Fibroblast of skin of abdomen (primary cell): ENCODE results near the gene TTC39B.
"Not testable (repeated sequence)": the region's sequence is repeated elsewhere in the genome, so short reads cannot be mapped to it uniquely, and the experiment has no call there.

Experiments
- DNase-seq: peaks from one replicate; pipeline ENCODE4 v3.0.0-alpha.2; 2013

The TTC39B gene

DNA sequence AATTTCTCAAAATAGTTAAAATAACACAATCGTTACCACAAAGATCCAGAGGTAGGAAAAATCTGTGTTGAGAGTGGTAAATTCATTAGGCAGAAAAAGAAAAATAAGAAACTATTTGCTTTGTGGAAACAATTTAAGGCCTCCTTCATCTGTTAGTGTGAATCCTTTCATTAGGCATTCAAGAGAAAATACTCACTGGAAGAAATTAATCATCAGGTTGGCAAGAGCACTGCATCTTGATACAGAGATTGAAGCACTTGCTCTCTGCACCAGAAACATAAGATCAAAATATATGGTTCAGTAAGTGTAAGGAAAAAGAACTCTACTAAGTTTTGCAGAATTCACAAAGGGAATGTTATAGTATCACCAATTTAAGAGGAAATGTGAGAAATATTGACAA, 44.4 kb downstream of the TTC39B start:
- no peak for DNase-seq

DNA sequence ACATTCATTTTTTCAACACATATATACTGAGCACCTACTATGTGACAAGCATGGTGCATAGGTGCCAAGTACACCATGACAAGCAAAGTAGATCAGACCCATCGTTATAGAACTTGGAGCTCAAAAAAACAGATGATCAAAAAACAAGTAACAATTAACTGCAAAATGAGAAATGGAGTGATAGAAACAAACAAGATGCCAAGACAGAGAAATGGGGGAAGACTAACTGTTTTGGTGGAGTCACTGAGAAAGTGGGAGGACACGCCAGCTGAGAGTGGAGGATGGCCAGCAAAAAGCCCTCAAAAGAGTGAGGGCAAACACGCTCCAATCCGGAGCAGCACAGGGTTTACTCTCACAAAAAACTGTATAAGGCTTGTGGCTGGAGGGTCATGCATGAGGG, 50.6 kb downstream of the TTC39B start:
- DNase-seq = no peak

DNA sequence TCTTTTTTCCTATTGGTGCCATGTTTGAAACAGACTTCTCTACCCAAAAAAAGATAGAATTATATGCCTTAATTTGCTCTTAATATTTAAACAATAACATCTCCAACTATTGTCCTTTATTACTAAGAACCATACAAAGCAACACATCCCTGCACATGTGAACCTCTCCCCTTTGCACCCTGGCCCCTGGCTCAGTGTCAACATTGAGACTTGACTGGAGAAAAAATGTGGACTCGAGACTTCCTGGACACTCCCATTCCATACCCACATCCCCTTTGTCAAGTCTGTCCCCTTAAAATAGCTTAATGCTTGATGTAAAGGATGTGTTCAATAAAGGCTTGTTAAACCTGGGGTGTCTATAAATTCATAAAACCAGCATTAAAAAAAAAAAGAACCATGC, 53.2 kb downstream of the TTC39B start:
- no peak for DNase-seq

DNA sequence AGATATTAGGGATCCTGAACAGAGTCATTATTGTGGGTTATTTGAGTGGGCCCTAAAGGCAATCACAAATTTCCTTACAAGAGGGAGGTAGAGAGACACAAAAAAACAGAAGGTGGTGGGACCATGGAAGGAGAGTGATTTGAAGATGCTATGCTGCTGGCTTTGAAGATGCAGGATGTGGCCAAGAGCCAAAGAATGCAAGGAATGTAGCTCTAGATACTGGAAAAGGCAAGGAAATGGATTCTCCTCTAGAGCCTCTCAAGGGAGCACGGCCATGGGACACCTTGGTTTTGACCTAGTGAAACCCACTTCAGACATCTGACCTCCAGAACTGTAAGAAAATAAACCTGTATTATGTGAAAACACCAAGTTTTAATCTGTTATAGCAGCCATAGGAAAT, 53.8 kb downstream of the TTC39B start:
- peak; percentile 68 for DNase-seq

DNA sequence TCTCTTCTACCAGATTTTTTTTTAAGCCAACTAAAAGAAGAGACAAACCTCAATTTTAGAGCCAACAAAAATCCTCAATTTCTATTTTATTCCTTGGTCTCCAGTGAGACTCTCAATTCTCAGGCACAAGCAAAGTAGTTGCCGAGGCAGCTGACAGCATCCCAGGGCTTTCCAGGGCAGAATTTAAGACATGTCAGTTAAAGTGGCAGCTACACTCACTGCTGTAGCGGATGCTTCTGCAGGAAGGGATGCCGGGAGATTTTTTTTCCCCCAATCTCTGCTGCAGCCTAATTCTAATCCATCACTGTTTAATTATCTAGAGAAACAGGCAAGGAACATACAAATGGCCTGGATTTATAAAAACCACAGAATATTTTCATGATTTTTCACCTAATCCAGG, 57.0 kb downstream of the TTC39B start:
- peak; percentile 18 for DNase-seq

DNA sequence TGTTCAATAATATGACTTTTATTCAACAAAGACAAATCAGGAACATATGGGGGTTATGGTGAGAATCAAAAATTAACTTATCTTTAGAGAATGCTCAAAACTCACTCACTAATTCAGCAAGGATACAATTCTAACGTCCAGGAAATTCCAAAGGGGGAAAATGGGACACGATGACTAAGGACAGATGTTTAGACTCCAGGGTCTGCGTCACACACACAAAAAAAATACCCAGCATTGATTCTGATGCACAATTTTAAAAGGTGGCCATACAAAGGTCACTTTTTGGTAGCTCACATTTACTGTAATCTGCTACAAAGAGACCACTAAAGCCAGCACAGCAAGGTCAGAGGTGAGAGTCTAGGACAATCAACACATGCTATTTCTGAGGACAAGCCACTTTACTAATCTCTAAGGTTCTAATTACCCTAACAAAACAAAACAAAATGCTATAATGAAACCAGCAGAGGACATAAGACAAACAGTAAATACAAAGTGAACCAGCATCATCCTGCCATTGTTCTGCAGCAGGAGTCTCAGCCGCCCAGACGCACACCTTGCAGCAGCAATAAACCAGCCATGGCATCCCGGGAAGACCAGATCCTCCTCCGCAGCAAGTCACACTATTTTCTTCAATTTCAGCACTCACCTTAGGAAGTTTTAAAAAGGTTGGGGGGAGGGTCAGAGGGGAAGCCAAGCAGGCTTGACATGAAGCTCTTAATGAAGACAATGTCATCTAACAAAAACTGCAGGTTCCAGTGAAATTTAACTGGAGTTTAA, 57.8 kb downstream of the TTC39B start:
- DNase-seq = peak; percentile 71

DNA sequence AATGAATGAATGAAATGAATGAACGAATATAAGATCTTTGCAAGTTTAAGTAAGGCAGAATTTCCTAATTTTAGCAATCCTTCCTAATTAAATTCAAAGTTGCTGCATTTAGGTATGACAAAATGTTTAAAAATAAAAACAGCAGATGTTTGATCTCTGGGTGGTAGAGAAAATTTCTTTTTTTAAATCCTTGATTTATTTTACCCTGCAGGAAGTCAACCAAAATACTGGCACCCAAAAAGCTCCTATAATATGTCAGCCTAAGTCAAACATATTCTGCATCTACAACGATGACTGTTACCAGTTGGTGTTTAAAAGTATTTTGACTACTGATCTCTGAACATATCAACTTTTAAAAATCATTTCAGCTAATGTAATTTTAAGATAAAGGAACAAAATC, 58.4 kb downstream of the TTC39B start:
- no peak for DNase-seq

DNA sequence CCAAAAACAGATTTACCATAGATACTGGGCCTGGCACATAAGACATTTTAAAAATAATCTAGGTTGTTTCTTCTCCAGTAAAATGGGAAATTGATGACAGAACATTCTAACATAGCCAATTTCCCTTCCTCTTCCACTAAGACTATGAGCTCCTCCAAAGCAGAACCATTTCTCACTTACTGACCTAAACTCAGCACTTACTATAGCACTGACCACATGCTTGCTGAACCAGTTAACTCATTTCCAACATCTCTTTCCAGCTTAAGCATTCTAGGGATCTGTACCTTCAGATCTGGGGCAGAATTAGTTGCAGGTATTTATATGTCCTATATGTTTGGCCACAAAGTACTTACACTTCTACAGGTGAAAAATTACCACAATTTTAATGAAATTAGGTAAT, 58.9 kb downstream of the TTC39B start:
- DNase-seq = no peak

DNA sequence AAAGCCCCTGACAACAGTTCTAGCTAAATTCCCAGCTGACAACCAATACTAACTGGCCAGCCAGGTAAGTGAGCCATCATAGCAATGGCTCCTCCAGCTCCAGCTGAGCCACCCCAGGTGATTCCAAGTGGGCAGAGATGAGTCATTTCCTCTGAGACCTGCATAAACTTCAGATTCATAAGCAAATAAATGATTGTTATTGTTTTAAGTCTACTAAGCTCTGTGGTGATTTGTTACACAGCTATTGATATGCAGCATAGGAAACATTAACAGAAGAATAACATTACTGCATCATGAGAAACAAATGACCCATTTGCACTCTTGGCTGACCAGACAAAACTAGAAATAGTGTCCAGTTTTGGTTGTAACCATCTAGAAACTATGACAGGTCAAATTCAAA, 60.3 kb downstream of the TTC39B start:
- no peak for DNase-seq

DNA sequence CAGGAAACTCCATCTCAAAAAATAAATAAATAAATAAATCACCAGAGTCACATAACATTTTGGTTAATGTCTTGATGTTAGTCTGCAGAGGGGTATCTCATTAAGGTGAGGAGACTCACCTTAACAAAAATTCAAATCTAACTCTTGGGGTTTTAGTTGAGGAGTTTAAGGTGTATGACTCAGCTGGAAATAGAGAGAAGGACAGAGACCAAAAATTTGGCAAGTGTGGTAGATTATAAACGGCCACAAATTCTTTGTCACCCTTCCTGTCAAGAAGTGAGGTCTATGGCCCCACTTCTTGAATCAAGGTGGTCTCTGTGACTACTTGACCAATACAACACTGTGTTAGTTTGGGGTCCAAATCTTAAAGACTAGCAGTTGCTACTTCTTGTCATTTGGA, 60.8 kb downstream of the TTC39B start:
- no peak for DNase-seq

DNA sequence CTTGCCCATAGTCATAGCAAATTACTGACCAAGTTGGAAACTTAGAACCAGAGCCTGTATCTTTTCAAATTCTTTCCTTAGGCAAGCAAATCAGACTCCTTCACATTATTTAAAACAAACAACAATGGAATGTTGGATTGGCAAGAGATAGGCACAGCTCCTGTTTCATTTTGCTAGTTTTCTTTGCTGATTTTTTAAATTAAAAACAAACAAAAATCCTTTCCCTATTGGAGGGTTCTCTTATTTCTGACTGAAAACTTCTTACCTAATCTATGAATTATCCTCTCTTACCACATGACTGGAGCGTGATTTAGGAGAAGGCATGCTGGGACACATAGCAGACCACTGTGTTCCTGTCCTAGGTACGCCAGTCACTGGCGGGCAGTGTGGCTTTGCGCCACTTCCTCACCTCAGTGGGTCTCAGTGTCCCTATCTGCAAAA, 63.0 kb downstream of the TTC39B start:
- peak; percentile 7 for DNase-seq

DNA sequence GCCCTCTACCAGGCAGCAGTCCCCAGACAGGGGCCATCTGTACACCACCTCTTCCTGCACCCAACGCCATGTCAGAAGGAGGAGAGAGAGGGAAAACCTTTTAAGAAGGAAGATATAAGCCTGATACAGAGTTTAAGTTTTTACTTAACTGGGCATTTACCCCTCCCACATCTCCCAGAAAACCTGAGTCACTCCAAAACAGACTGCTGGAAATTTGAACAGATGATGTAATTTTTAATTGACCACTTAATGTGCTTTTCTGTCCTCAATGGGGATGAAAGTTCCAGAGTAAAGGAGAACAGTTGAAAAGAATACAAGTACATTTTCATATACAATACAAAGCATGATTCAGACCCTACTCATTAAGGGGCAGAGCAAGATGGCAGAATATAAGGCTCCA, 63.9 kb downstream of the TTC39B start:
- DNase-seq = peak; percentile 43

DNA sequence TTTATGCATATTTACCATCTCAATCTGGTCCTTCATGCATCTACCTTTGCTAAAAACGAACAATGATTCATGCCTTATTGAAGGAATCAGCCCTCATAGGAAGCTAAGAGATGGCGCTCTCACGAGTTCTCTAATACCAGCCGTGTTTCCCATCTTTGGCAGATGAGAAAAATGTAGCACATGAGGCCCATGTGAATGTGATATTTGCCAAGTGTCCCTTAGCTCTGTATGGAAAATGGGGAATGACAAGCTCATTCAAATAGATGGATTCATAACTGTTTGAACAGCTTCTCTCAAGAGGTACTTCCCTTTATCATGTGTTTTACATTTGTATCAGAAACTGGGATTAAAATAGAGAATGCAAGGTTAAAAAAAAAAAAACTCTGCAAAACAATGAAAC, 66.1 kb downstream of the TTC39B start:
- no peak for DNase-seq

DNA sequence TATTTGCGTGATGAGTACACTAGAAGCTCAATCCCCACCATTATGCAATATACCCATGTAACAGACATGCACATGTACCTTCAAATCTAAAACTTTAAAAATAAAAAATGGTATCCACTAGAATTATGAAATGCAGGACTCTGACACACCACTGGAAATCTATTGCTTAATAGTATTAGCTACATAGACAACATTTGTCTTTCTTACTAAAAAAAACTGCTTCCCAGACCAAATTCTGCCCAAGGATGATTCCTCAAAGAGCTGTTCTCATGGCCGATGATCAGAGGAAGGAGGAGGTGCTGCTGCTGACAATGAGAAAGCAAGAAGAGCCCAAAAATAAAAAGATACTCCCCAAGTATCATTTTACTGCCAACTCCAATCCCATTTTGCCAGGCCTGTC, 67.2 kb downstream of the TTC39B start:
- no peak for DNase-seq

DNA sequence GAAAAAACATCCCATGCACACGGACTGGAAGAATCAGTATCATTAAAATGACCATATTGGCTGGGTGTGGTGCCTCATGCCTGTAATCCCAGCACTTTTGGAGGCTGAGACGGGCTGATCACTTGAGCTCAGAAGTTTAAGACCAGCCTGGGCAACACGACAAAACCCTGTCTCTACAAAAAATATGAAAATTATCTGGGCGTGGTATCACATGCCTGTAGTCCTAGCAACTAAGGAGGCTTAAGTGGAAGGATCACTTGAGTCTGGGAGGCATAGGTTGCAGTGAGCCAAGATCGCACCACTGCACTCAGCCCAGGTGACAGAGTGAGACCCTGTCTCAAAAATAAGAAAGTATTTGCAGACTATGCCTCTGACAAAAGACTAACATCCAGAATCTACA, 68.4 kb downstream of the TTC39B start:
- no peak for DNase-seq

DNA sequence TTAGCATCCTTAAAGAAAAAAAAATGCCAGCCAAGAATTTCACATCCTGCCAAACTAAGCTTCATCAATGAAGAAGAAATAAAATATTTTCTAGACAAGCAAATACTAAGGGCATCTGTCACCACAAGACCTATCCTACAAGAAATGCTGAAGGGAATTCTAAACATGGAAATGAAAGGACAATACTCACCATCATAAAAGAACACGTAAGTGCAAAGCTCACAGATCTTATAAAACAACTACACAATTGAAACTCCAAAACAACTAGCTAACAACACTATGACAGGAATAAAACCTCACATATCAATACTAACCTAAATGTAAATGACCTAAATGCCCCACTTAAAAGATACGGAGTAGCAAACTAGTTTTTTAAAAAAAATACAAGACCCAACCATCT, 71.4 kb downstream of the TTC39B start:
- DNase-seq = no peak

DNA sequence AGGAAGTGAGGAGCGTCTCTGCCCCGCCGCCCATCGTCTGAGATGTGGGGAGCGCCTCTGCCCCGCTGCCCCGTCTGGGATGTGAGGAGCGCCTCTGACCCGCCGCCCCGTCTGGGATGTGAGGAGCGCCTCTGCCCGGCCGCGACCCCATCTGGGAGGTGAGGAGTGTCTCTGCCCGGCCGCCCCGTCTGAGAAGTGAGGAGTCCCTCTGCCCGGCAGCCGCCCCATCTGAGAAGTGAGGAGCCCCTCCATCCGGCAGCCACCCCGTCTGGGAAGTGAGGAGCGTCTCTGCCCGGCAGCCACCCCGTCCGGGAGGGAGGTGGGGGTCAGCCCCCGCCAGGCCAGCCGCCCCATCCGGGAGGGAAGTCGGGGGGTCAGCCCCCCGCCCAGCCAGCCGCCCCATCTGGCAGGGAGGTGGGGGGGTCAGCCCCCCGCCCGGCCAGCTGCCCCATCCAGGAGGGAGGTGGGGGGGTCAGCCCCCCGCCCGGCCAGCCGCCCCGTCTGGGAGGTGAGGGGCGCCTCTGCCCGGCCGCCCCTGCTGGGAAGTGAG, 73.0 kb downstream of the TTC39B start:
- DNase-seq = not testable (repeated sequence)

DNA sequence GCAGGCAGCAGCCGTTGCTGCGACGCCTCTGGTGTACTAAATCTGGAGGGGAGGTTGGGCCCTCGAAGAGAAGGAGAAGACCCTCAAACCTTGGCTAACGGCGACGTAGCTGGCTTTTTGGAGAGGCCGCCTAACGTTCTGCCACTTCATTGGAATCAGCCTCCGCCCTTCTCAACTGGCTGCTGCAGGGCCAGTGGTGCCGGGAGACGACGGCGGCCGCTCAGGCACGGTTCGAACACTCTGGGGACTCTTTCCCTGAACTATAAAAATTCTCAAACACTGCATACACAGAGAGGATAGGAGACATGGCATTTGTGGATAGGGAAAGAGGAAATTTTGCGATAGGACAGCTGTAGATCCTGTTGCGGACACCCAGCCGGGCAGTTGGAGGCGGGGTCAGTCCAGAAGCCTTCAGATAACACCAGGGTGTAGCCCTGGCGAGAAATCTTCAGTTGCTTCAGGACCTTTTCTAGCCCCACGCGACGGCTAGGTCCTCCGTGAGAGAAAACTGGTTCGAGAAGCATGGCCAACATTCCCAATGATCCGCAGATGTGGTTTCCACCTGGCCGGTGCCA, 74.2 kb downstream of the TTC39B start:
- DNase-seq = not testable (repeated sequence)

DNA sequence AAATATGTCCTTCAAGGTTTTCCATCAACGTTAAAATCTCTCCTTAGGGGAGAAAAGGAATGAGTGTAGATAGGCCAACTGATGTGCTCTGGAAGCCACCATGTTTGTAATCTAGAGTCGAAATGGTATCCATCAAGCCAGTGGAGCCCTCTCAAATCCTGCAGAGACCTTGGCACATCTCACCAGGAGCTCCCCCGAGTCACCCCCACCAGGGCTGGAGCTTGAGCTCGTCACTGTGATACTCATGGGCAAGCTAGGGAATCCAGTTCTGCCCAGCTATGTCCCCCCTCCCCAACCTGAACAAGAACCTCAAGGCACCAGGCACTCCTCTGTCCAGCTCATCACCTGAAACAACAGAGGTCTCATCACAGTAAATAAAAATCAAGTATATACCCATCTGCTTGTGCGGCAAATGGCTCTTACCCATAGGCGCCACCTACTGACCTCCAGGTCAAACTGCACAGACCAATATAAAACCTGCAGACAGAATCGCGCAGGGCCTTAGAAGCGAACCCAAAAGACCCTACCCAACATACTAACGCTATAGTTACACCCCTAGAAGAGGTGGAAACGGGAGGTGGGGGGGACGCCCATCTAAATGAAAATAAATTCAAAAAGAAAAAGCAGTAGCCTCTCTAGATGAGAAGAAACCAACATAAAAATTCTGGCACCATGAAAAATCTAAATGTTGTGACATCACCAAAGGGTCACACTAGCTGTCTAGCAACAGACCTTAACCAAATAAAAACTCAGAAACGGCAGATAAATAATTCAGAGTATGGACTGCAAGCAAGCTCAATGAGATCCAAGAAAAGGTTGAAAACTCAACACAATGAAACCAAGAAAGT, 75.0 kb downstream of the TTC39B start:
- DNase-seq = no peak

DNA sequence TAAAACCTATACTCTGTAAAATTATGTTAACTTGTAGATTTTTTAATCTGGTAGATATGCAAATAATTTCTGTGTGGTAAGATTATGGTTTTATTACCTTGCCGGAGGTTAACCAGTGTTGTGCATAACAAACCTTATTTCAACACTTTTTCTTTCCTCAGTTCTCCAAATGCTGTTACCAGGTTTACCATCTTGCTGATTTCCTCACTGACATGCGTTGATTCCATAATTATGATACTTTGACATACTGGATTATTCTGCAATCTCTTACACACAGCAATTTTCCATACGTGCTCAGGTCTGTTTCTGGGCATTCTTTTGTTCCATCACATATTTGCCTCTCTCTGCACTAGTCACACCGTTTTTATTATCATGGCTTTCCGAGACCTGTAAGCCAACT, 77.6 kb downstream of the TTC39B start:
- no peak for DNase-seq

DNA sequence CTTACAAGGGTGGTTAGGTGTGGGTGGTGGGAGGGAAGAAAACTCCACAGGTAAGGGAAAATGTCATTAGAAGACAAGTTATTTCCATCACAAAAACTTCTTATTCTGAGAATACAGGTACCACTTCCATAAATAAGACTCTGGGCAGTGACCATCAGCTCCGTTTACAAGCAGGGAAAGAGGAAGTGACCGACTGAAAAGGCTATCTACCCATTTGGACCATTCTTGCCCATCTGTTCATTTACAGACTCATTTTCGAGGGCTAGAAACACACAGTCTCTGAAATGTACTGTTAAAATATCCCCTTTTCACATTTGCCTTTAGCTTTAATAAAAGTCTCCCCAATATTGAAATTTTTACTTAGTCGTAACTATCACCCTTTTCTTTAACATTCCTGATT, 79.5 kb downstream of the TTC39B start:
- no peak for DNase-seq

DNA sequence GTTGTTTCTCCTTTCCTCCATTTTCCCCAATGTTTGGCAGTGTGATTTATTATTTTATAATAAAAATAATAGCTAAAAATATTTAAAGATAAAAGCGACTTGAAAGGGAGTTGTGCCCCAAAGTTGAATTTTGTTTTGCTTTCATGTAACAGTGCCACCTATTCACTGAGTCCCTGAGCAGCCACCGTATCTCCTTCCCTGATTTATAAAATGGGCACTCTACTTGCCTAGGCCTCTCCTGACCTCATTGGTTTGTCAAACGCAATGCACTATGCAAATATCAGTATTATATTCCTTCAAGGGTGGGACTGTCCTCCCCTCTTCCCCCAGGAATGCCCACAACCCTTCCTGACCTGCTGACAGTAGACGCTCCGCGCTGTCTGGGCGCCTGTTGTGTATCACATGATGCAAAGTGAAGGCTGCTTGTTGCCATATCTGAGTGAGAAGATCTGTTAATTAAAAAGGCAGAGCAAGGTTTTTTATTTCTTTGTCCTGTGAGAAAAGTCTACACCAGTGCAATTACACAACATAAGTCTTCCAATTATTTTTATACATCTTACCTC, 81.4 kb downstream of the TTC39B start:
- no peak for DNase-seq

DNA sequence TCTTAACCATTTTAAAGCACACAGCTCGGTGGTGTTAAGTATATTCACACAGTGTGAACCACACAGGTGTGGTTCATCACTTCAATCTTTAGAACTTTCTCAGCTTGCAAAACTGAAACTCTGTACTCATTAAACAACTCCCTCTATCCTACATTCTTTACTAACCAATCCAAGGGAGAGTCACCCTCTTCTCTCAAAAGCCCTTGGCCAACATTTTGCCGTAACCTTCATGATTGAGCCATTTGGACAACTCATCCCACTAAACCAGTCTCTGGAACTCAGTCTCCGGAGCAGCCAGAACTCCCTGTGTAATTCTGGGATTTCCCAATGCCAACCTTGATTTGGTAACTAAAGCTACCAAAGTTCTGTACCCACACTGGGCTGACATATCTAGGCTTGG, 84.7 kb downstream of the TTC39B start:
- DNase-seq = no peak
